ENCODE data around the gene PAQR8.

DNA sequence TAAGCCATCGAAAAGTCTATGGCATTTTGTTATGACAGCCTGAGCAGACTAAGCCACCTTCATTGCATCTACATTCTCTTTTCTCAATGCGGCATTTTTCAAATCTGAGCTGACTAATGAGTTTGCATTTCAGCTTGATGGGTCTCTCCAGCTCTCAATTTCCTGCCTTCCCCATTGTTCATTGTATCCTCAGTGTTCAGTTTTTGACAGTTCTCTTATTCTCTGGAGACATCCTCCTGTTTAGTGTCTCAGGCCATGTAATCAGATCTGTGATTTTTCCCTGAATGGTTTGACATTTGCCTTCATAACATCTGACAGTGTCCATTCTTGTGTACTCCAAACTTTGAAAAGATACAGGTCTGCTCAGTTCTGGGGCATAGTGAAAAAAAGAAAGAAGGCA lies 49.5 kb upstream of the PAQR8 start:
- TF ChIP-seq CTCF (conservative IDR thresholded peaks at IDR 0.05 in 1 of 2, IDR thresholded peaks at IDR 0.05 in 1 of 2; ENCODE audit: extremely low read depth in 1 of 2, insufficient read depth in 1 of 2, low read depth in 1 of 2, low read length in 2 of 2) (no peak), EZH2 (IDR thresholded peaks at IDR 0.05; ENCODE audit: borderline replicate concordance, low read length) (no peak)
